ENCODE data around the gene HMBS. TPM values are rescaled to one million over a fixed set of nuclear protein-coding genes. Genes with fewer than 3 reads are reported as not detected.

Gene HMBS
- total RNA-seq, 3 donors from 2014 or later (not counting 1 experiment from before 2014, with no cell fraction given) = 6.1 to 10.1 (median 6.7) TPM

DNA sequence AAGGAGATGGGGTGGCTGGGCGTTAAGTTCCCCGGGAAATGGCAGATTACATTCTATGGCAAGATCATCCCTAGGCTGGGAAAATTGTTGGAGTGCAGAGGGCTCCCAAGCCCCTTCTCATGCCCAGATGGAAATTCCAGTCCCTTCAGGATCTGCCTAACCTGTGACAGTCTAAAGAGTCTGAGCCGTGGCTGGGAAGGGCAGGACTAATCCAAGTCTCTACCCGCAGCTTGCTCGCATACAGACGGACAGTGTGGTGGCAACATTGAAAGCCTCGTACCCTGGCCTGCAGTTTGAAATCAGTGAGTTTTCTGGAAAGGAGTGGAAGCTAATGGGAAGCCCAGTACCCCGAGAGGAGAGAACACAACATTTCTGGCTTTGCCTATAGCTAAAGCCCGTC lies 3.7 kb downstream of the HMBS start:
- TF ChIP-seq, protein P1, sequence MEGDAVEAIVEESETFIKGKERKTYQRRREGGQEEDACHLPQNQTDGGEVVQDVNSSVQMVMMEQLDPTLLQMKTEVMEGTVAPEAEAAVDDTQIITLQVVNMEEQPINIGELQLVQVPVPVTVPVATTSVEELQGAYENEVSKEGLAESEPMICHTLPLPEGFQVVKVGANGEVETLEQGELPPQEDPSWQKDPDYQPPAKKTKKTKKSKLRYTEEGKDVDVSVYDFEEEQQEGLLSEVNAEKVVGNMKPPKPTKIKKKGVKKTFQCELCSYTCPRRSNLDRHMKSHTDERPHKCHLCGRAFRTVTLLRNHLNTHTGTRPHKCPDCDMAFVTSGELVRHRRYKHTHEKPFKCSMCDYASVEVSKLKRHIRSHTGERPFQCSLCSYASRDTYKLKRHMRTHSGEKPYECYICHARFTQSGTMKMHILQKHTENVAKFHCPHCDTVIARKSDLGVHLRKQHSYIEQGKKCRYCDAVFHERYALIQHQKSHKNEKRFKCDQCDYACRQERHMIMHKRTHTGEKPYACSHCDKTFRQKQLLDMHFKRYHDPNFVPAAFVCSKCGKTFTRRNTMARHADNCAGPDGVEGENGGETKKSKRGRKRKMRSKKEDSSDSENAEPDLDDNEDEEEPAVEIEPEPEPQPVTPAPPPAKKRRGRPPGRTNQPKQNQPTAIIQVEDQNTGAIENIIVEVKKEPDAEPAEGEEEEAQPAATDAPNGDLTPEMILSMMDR (IDR thresholded peaks at IDR 0.05) = no peak
- Mint-ChIP-seq H3K9me3 (no peaks in the 10 kb centered on the region), H3K36me3 (no peaks in the 10 kb centered on the region), H3K27ac (no peak overlapping the region), H3K4me3 (no peak overlapping the region), H3K27me3 (ENCODE audit: low read depth in 2 of 2) (no peaks in the 10 kb centered on the region), H3K4me1 (peaks cover 15 to 28% of the 10 kb centered on the region in 2 donors)
- no peak for DNase-seq
- Histone ChIP-seq H3K4me1 (ENCODE audit: control insufficient read depth, insufficient read depth, low read length) (peaks cover 39% of the 10 kb centered on the region), H3K9me3 (ENCODE audit: control insufficient read depth, insufficient read depth, low read length) (no peaks in the 10 kb centered on the region), H3K36me3 (ENCODE audit: control insufficient read depth, insufficient read depth, low read length) (peaks cover 2% of the 10 kb centered on the region), H3K27ac (ENCODE audit: low read length) (no peak overlapping the region), H3K4me3 (ENCODE audit: low read length) (no peak overlapping the region), H3K27me3 (ENCODE audit: control insufficient read depth, insufficient read depth, low read length) (no peaks in the 10 kb centered on the region)
- intact Hi-C loops (cut with micrococcal nuclease) = no loop called here
- WGBS (ENCODE audit: insufficient coverage) = 93% methylated on average over 9 of the region's 9 CpGs
- no peak for ATAC-seq

DNA sequence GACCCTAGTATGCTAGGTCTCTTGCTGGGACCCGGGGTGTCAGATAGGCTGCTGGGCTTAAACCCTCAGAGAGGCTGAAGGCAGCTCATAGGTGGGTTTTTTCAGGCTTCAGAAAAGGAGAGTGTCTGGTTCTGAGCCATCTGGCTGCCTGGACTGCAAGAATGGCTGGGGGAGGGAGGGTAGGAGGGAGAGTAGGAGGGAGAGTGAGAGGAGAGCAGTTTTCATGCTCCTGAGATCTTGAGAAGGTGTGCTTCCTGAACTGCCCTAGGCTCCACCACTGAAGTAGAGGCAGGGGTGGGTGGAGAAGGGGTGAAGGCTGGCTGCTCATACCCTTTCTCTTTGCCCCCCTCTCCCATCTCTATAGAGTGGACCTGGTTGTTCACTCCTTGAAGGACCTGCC lies 4.6 kb downstream of the HMBS start:
- intact Hi-C loops (cut with micrococcal nuclease) = no loop called here

DNA sequence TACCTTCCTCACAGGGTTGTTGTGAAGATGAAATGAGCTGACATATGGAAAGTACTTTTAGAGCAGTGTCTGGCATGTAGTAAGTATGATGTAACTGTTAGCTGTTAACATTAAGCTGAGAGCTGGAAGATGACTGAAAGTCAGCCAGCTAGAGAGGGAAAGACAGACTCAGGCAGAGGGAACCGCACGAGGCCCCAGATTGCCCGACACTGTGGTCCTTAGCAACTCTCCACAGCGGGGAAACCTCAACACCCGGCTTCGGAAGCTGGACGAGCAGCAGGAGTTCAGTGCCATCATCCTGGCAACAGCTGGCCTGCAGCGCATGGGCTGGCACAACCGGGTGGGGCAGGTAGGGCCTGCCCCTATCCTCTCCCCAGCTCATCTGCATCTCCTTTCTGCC lies 6.5 kb downstream of the HMBS start:
- H3K27ac Mint-ChIP-seq = no peak overlapping the region
- Histone ChIP-seq H3K36me3 (ENCODE audit: control insufficient read depth, insufficient read depth, low read length) (peaks cover 2% of the 10 kb centered on the region), H3K4me1 (ENCODE audit: control insufficient read depth, insufficient read depth, low read length) (peaks cover 38% of the 10 kb centered on the region), H3K9me3 (ENCODE audit: control insufficient read depth, insufficient read depth, low read length) (no peaks in the 10 kb centered on the region), H3K27ac (ENCODE audit: low read length) (no peak overlapping the region), H3K27me3 (ENCODE audit: control insufficient read depth, insufficient read depth, low read length) (no peaks in the 10 kb centered on the region), H3K4me3 (ENCODE audit: low read length) (no peak overlapping the region)
- no peaks in the 10 kb centered on the region for H3K27me3 Mint-ChIP-seq (ENCODE audit: low read depth in 2 of 2)
- peaks cover 21 to 35% of the 10 kb centered on the region in 2 donors for H3K4me1 Mint-ChIP-seq
- no peaks in the 10 kb centered on the region for H3K9me3 Mint-ChIP-seq
- 93% methylated on average over 9 of the region's 9 CpGs for WGBS (ENCODE audit: insufficient coverage)
- DNase-seq (no peak), ATAC-seq (no peak)
- intact Hi-C loops (cut with micrococcal nuclease) = no loop called here
- TF ChIP-seq, protein P1 (IDR thresholded peaks at IDR 0.05) = no peak
- H3K36me3 Mint-ChIP-seq = no peaks in the 10 kb centered on the region
- H3K4me3 Mint-ChIP-seq = no peak overlapping the region

More for the DNA sequence above, 4.6 kb downstream of the HMBS start:
- Mint-ChIP-seq H3K4me3 (no peak overlapping the region), H3K27me3 (ENCODE audit: low read depth in 2 of 2) (no peaks in the 10 kb centered on the region), H3K4me1 (peaks cover 21 to 35% of the 10 kb centered on the region in 2 donors), H3K9me3 (no peaks in the 10 kb centered on the region), H3K27ac (no peak overlapping the region), H3K36me3 (no peaks in the 10 kb centered on the region)
- 93% methylated on average over 1 of the region's 1 CpG for WGBS (ENCODE audit: insufficient coverage)
- Histone ChIP-seq H3K9me3 (ENCODE audit: control insufficient read depth, insufficient read depth, low read length) (no peaks in the 10 kb centered on the region), H3K4me3 (ENCODE audit: low read length) (no peak overlapping the region), H3K27ac (ENCODE audit: low read length) (no peak overlapping the region), H3K27me3 (ENCODE audit: control insufficient read depth, insufficient read depth, low read length) (no peaks in the 10 kb centered on the region), H3K36me3 (ENCODE audit: control insufficient read depth, insufficient read depth, low read length) (peaks cover 2% of the 10 kb centered on the region), H3K4me1 (ENCODE audit: control insufficient read depth, insufficient read depth, low read length) (peaks cover 46% of the 10 kb centered on the region)
- ATAC-seq (no peak), DNase-seq (no peak)
- TF ChIP-seq, protein P1 (IDR thresholded peaks at IDR 0.05) = no peak
